Mucosa of descending colon (tissue), 3 donors: ENCODE results near the gene CAPSL. TPM values are rescaled to one million over a fixed set of nuclear protein-coding genes. Genes with fewer than 3 reads are reported as not detected.

ENCODE experiments used
- ATAC-seq: fragments of 200-7000 bp; cut with Tn5 transposase; one replicate; pipeline ENCODE4 v1.9.1; 2020; ENCODE audit warnings: mild to moderate bottlenecking, moderate library complexity
- DNase-seq, 3 donors: peaks; one replicate each; pipeline ENCODE4 v3.0.0-alpha.2; 2020
- H3K36me3 ChIP-seq: fragments of 200-600 bp; one replicate; pipeline ENCODE4 v1.8.0; 2021; ENCODE audit warnings: low read depth, mild to moderate bottlenecking
- H3K4me1 ChIP-seq: fragments of 200-600 bp; one replicate; pipeline ENCODE4 v1.8.0; 2021; ENCODE audit warnings: low read depth, mild to moderate bottlenecking
- H3K4me3 ChIP-seq: fragments of 200-600 bp; one replicate; pipeline ENCODE4 v1.8.0; 2021; ENCODE audit warnings: mild to moderate bottlenecking
- H3K9me3 ChIP-seq: fragments of 200-600 bp; one replicate; pipeline ENCODE4 v1.8.0; 2021; ENCODE audit warnings: mild to moderate bottlenecking
- CTCF ChIP-seq: fragments of 200-600 bp; IDR thresholded peaks from one replicate; pipeline ENCODE4 v1.8.0; 2022; ENCODE audit warnings: antibody characterized with exemption, mild to moderate bottlenecking
- intact Hi-C, 2 donors: fragments of 100-400 bp; cut with DNase I in 1 of 2; cut with micrococcal nuclease in 1 of 2; formaldehyde crosslinking; loops; one replicate each; pipeline versions ENCODE4 v1.11.0 to v1.11.1; 2022; cut with DNase I, micrococcal nuclease
- total RNA-seq, 3 donors: library from RNA; stranded (reverse); fragmentation: NEBNext Ultra II Directional in 2 of 3; extraction: Animal tissue kit (Norgen Biotek cat#: 25700) in 2 of 3; gene quantifications; one replicate each; pipeline versions ENCODE4 v1.2.1 to v1.2.4, GENCODE V29; 2021 to 2023
- donor health status: DM: no; HTN: no; CAD: no; lungs with moderate emphysema.
- donor health status: DM: no; HTN: no; CAD: no.
- donor health status: DM: no; HTN: yes; CAD: no.

CAPSL gene
- total RNA-seq, 3 donors from 2014 or later = not detected

GRCh38 chr5:35904443-35905132, 33.8 kb downstream of the CAPSL start:
- Histone ChIP-seq H3K9me3 (no peaks in the 10 kb centered on the region), H3K36me3 (no peaks in the 10 kb centered on the region), H3K4me3 (no peak overlapping the region), H3K4me1 (no peaks in the 10 kb centered on the region)
- TF ChIP-seq CTCF = no peak
- intact Hi-C loops = loop anchor here in 1 of 2 donors (10.0 kb wide), 1 partner anchor 260 kb away; no protein-coding TSS in a partner anchor
- DNase-seq (no peak), ATAC-seq (no peak)

GRCh38 chr5:35903631-35904203, 34.7 kb downstream of the CAPSL start:
- DNase-seq (no peak), ATAC-seq (no peak)
- H3K4me3 ChIP-seq = no peak overlapping the region
- H3K9me3 ChIP-seq = no peaks in the 10 kb centered on the region
- intact Hi-C loops = loop anchor here in 1 of 2 donors (10.0 kb wide), 1 partner anchor 259 kb away; no protein-coding TSS in a partner anchor
- no peaks in the 10 kb centered on the region for H3K36me3 ChIP-seq
- H3K4me1 ChIP-seq = no peaks in the 10 kb centered on the region
- no peak for TF ChIP-seq CTCF

- H3K9me3 ChIP-seq = no peaks in the 10 kb centered on the region
- no peak overlapping the region for H3K4me3 ChIP-seq
- DNase-seq (no peak), ATAC-seq (peak; percentile 32)
- H3K36me3 ChIP-seq = no peaks in the 10 kb centered on the region
- no peaks in the 10 kb centered on the region for H3K4me1 ChIP-seq
- intact Hi-C loops = loop anchor here in 1 of 2 donors (10.0 kb wide), 1 partner anchor 257 kb away; no protein-coding TSS in a partner anchor
- TF ChIP-seq CTCF = no peak
These were observed 36.3 kb downstream of the CAPSL start for GRCh38 chr5:35902046-35902672.

- DNase-seq = no peak
- Histone ChIP-seq H3K9me3 (no peaks in the 10 kb centered on the region), H3K36me3 (no peaks in the 10 kb centered on the region), H3K4me3 (no peak overlapping the region), H3K4me1 (no peaks in the 10 kb centered on the region)
- intact Hi-C loops = loop anchor here in 1 of 2 donors (10.0 kb wide), 1 partner anchor 256 kb away; no protein-coding TSS in a partner anchor
- no peak for TF ChIP-seq CTCF
- ATAC-seq = no peak
These were observed 37.3 kb downstream of the CAPSL start for GRCh38 chr5:35900972-35901695.

GRCh38 chr5:35899800-35900199, 38.6 kb downstream of the CAPSL start:
- no peak for DNase-seq
- Histone ChIP-seq H3K4me1 (no peaks in the 10 kb centered on the region), H3K4me3 (no peak overlapping the region), H3K9me3 (no peaks in the 10 kb centered on the region), H3K36me3 (no peaks in the 10 kb centered on the region)
- intact Hi-C loops = loop anchor here in 1 of 2 donors (10.0 kb wide), 1 partner anchor 255 kb away; no protein-coding TSS in a partner anchor
- no peak for TF ChIP-seq CTCF
- ATAC-seq = peak; percentile 51
